AG04450 (cell line): Measurements from ENCODE around the gene KRTAP5-1. TPM values are rescaled to one million over a fixed set of nuclear protein-coding genes. Genes with fewer than 3 reads are reported as not detected.

ENCODE experiments used
- CTCF ChIA-PET: fragments of 300-600, 350-600 bp; formaldehyde crosslinking; extraction: SDS; loops from one replicate; lab custom pipeline; 2022; ENCODE audit warnings: antibody characterized with exemption, inconsistent platforms; lab: Charles Lee
- POLR2A ChIA-PET: fragments of 350-600 bp; formaldehyde crosslinking; extraction: SDS; loops from one replicate; lab custom pipeline; 2021; ENCODE audit warnings: antibody characterized with exemption, inconsistent platforms; lab: Yijun Ruan, JAX
- DNase-seq: peaks from one replicate; pipeline ENCODE4 v3.0.0-alpha.2; 2011; ENCODE audit warnings: low read depth, low spot score
- H3K27ac ChIP-seq: one replicate; pipeline ENCODE4 v1.5.1; 2012; ENCODE audit warnings: low read depth, low read length, control low read depth
- H3K27me3 ChIP-seq: one replicate; pipeline ENCODE4 v1.6.0; 2012; ENCODE audit warnings: low read length; ENCODE audit not compliant: control insufficient read depth, insufficient read depth
- H3K4me3 ChIP-seq: 2 replicates; pipeline ENCODE4 v1.5.1; 2011; ENCODE audit warnings: mild to moderate bottlenecking, low read depth, low read length, control low read depth
- H3K9me3 ChIP-seq: 2 replicates; pipeline ENCODE4 v1.5.1; 2012; ENCODE audit warnings: low read length; ENCODE audit not compliant: control insufficient read depth, insufficient read depth
- polyA plus RNA-seq: library from polyadenylated mRNA; depleted of rRNA; stranded (reverse); fragments of >200 nt; gene quantifications from 2 replicates; pipeline ENCODE4 v1.2.3, GENCODE V29; 2011
- TF ChIP-seq, protein P1 (sequence below): IDR thresholded peaks from 2 replicates; pipeline ENCODE4 v1.5.1; 2011; ENCODE audit warnings: low read depth, low read length, control low read depth, inconsistent platforms

Gene KRTAP5-1
- polyA plus RNA-seq, 1 experiment: not detected

DNA sequence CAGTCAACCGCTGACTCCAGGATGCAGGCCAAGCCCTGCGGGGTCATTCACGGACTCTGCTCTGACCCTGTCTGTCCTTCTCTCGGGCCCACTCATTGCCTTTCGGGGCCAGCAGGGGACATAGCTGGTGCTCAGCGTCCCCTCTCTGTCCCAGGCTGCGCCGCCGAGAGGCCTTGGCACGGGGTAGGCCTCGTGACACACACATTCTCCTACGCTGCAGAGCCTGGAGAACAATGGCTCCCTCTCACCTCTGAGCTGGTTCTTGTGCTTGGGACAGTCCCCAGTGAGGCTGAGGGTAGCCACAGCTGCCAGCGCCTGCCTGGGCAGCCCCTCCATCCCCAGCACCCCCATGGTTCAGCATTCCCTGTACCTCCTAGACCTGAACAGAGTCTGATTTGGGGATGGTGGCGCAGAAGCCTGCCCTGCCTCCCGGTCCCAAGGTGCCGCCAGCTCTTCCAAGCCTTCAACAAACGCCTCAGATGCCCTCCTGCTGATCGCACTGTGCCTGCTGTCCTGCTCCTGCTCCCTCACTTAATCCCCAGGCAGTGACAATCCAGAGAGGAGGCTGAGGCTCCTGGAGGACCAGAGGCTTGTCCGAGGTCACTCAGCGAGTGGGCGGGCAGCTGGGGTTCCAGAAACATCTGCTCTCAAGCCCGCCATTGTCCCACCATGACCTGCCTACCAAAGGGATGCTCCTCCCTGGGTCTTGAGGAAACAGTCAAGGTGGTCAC is 43.4 kb downstream of the KRTAP5-1 start:
- Histone ChIP-seq H3K4me3 (no peak overlapping the region), H3K27me3 (peaks cover 49% of the 10 kb centered on the region), H3K27ac (no peak overlapping the region), H3K9me3 (peaks cover 3% of the 10 kb centered on the region)
- ChIA-PET POLR2A (no interaction called here), CTCF (interaction anchor here (0.7 kb wide), 1 partner anchor 55 kb away, joined by 3 read pairs; no protein-coding TSS in a partner anchor)
- no peak for DNase-seq
- TF ChIP-seq, protein P1, sequence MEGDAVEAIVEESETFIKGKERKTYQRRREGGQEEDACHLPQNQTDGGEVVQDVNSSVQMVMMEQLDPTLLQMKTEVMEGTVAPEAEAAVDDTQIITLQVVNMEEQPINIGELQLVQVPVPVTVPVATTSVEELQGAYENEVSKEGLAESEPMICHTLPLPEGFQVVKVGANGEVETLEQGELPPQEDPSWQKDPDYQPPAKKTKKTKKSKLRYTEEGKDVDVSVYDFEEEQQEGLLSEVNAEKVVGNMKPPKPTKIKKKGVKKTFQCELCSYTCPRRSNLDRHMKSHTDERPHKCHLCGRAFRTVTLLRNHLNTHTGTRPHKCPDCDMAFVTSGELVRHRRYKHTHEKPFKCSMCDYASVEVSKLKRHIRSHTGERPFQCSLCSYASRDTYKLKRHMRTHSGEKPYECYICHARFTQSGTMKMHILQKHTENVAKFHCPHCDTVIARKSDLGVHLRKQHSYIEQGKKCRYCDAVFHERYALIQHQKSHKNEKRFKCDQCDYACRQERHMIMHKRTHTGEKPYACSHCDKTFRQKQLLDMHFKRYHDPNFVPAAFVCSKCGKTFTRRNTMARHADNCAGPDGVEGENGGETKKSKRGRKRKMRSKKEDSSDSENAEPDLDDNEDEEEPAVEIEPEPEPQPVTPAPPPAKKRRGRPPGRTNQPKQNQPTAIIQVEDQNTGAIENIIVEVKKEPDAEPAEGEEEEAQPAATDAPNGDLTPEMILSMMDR: no peak

DNA sequence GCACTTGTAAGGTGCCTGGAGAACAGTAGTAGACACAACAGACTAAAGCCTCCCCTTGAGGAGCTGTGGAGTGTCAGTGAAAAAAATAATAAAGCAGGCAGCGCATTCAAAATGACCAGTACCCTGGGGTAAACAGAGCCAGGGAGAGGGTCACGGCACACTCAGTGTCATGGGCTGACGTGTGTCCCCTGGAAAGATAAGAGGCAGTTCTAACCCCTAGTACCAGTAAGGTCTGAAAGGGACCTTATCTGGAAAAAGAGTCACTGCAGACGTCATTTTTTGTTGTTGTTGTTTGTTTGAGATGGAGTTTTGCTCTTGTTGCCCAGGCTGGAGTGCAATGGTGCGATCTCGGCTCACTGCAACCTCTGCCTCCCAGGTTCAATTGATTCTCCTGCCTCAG is 45.0 kb downstream of the KRTAP5-1 start:
- H3K4me3 ChIP-seq: no peak overlapping the region
- ChIA-PET CTCF (no interaction called here), POLR2A (no interaction called here)
- peaks cover 35% of the 10 kb centered on the region for H3K27me3 ChIP-seq
- no peak overlapping the region for H3K27ac ChIP-seq
- DNase-seq: no peak
- TF ChIP-seq, protein P1: no peak
- H3K9me3 ChIP-seq: peaks cover 3% of the 10 kb centered on the region

DNA sequence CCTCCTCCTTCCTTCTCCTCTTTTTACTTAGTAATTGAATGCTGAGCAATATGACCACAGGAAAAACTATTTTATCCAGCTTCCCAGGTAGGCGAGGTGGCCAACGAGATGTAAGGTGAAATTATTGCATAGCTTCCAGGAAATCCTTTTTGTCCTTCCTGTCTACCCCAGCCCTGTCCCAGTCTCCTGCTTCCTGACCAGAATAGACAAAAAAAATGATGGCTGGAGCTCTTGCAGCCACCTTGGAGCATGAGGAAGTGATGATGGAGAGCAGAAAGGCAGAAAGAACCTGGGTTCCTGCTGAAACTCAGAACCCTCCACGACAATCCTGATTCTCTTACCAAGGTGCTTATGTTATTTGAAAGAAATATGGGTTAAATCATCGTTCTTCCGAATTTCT is 46.9 kb downstream of the KRTAP5-1 start:
- H3K27ac ChIP-seq: no peak overlapping the region
- H3K27me3 ChIP-seq: peaks cover 23% of the 10 kb centered on the region
- no peak overlapping the region for H3K4me3 ChIP-seq
- H3K9me3 ChIP-seq: peaks cover 3% of the 10 kb centered on the region
- POLR2A ChIA-PET: no interaction called here
- CTCF ChIA-PET: interaction anchor here (1.8 kb wide), 1 partner anchor 37 kb away, joined by 8 read pairs; no protein-coding TSS in a partner anchor
- no peak for DNase-seq
- TF ChIP-seq, protein P1: no peak

DNA sequence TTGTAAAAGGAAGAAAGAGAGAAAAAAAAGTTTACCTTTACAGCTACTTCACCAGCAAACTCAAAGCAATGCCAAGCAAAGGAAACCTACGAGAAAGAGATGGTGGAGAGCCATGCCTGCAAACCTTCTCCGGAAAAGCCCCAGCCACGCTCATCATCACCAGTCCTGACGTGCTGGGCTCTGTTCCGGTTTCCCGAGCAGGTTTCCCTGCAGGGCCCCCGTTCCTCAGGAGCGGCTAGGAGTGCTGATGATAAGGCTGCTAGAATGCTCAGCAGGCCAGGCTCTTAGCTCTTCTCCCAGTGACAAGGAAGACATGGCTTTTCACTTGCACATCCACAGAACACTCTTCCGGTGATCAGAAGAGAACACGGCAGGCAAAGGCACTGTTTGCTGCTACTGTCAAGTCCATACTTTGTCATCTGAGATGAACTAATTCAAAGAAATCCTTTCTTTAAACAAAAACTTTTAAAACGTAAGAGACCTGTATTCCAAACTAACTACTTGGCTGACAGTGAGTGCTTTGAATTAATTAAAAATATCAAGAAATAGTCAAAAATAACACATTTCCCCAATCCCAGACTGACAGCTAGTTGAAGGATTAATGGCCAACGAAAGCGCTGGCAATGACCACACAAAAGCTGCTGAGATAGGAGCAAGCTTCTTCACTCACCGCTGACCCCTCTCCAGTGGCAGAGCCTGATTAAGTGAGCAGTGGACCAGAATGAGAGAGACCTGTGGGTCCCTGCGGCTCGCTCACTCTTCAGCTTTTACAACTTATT is 48.8 kb downstream of the KRTAP5-1 start:
- Histone ChIP-seq H3K4me3 (no peak overlapping the region), H3K27ac (no peak overlapping the region), H3K27me3 (peaks cover 12% of the 10 kb centered on the region), H3K9me3 (peaks cover 3% of the 10 kb centered on the region)
- DNase-seq: no peak
- POLR2A ChIA-PET: no interaction called here
- TF ChIP-seq, protein P1: no peak
- CTCF ChIA-PET: interaction anchor here (0.6 to 1.9 kb wide), 2 partner anchors 11 to 465 kb away, joined by 4 to 5 read pairs; no protein-coding TSS in a partner anchor
